Small intestine (tissue), 7 donors: ENCODE measurements around the gene RBM19. TPM values are rescaled to one million over a fixed set of nuclear protein-coding genes. Genes with fewer than 3 reads are reported as not detected.

Experiments
- DNase-seq, 2 donors: peaks; one replicate each; pipeline versions ENCODE4 v3.0.0 to v3.0.0-alpha.2; 2013
- FAIRE-seq: peaks from 2 replicates; lab custom pipeline; 2012; peaks lifted over from hg19 to GRCh38; lab: Jason Lieb, UNC
- H3K27ac ChIP-seq, 3 donors: one replicate each; pipeline ENCODE4 v1.5.1; 2013; ENCODE audit warnings: low read length in 2 of 3, mild to moderate bottlenecking in 2 of 3, control low read depth in 1 of 3, inconsistent platforms in 1 of 3, low read depth in 1 of 3, moderate library complexity in 1 of 3
- H3K27me3 ChIP-seq, 3 donors: one replicate each; pipeline ENCODE4 v1.6.1; 2013; ENCODE audit warnings: low read length in 3 of 3, inconsistent platforms in 1 of 3; ENCODE audit not compliant: control insufficient read depth in 3 of 3, insufficient read depth in 3 of 3
- H3K36me3 ChIP-seq, 3 donors: one replicate each; pipeline ENCODE4 v1.6.1; 2013; ENCODE audit warnings: low read length in 3 of 3, inconsistent platforms in 1 of 3, low read depth in 1 of 3, mild to moderate bottlenecking in 1 of 3, moderate library complexity in 1 of 3; ENCODE audit not compliant: control insufficient read depth in 3 of 3, insufficient read depth in 2 of 3
- H3K4me1 ChIP-seq, 3 donors: one replicate each; pipeline ENCODE4 v1.6.1; 2013; ENCODE audit warnings: low read length in 2 of 3, inconsistent platforms in 1 of 3, low read depth in 1 of 3, mild to moderate bottlenecking in 1 of 3, moderate library complexity in 1 of 3; ENCODE audit not compliant: control insufficient read depth in 3 of 3, insufficient read depth in 2 of 3
- H3K4me3 ChIP-seq, 3 donors: one replicate each; pipeline ENCODE4 v1.5.1; 2013; ENCODE audit warnings: low read length in 3 of 3, control low read depth in 1 of 3, inconsistent platforms in 1 of 3, low read depth in 1 of 3, mild to moderate bottlenecking in 1 of 3, moderate library complexity in 1 of 3
- H3K9me3 ChIP-seq, 2 donors: one replicate each; pipeline ENCODE4 v1.6.1; 2013; ENCODE audit warnings: low read depth in 1 of 2, low read length in 1 of 2; ENCODE audit not compliant: control insufficient read depth in 2 of 2, insufficient read depth in 1 of 2
- WGBS, 3 donors: extraction: QIAGEN DNeasy Blood & Tissue Kit; methylation state at CpG; one replicate each; pipeline ENCODE4 v1.1.7; 2013; 5-methylcytosine and 5-hydroxymethylcytosine counted together
- polyA plus RNA-seq, 4 donors: library from polyadenylated mRNA; stranded (reverse) in 3 of 4; unstranded in 1 of 4; fragments of 200-250 nt in 3 of 4; fragments of 120-200 nt in 1 of 4; gene quantifications; one replicate each; pipeline versions ENCODE4 v1.2.1 to v1.2.3, GENCODE V29; 2013
- donor health status: healthy with polysubstance abuse.
- donor health status: control.
- donor health status: control.
- donor health status: Bipolar disorder and iron deficiency.
- donor health status: healthy.

Gene RBM19
- polyA plus RNA-seq, 4 donors: 10.0 to 23.5 (median 14.6) TPM

DNA sequence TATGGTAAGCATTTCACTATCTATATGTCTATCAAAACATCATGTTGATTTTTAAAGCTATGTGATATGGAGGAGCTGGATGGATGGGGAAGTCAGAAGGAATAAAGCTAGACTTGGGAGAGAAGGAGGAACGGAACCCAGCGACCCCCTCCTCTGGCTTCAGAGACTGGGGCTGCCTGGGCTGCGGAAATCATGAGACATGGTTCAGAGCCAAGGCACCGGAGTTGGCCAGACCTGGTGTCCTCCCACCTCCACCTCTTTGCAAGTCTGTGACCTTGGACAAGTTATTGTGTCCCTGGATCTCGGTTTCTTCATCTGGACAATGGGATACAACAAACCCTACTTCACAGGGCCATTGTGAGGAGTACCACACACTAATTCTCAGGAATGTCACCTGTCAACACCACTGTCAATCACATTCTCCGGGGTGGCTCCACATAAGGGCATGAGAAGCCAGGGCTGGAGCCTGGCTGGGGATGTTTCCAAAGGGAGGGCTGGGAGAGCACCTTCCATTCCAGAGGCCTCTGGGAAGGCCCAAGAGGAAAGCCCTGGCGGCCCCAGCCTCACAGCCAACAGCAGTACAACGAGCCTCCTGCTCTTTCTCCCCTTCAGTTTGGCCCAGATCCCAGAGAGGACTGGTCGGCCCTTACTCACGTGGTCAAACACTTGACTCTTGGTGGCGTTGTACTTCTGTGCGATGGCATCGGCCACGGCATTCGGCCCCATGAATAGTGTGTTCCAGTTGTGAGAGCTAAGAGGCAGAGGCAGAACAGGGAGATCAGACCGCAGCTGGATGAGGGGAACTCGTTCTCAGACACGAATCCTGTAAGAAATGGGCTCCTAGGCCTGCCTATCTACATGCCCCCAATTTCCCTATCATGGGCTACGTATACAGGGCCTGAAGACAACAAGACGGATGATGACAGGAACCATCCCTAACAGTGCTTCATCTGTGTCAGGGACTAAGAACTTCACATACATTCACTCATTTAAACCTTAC, 20.7 kb downstream of the RBM19 start:
- H3K36me3 ChIP-seq: peaks cover 27 to 68% (median 39%) of the 10 kb centered on the region in 3 donors
- DNase-seq: no peak
- no peaks in the 10 kb centered on the region for H3K9me3 ChIP-seq
- no peak overlapping the region for H3K27ac ChIP-seq
- no peaks in the 10 kb centered on the region for H3K27me3 ChIP-seq
- H3K4me3 ChIP-seq: no peak overlapping the region
- FAIRE-seq: no peak
- no peaks in the 10 kb centered on the region for H3K4me1 ChIP-seq
- WGBS, 3 donors: 92 to 94% (median 93%) methylated on average over 20 of the region's 20 CpGs

DNA sequence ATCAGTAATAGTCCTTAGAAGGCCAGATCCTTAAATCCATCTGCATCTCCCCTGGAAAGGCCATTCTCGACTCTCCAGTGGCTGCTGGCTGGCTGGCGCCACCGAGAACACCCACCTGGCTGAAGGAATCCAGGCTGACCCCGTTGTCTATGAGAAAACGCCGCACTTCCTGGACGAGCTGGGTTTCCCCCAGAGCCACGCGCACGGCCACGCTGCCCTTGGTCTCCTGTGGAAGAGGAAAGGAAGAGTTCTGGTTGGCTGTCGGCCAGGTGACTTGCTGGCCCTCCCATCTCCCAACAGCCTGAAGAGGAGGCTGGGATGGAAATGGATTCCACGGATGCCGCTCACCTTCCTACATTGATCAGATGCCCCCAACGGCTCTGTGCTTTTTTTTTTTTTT, 23.9 kb downstream of the RBM19 start:
- H3K4me1 ChIP-seq: no peaks in the 10 kb centered on the region
- no peak for DNase-seq
- peaks cover 21 to 63% (median 40%) of the 10 kb centered on the region in 3 donors for H3K36me3 ChIP-seq
- no peak for FAIRE-seq
- no peaks in the 10 kb centered on the region for H3K27me3 ChIP-seq
- 90 to 97% (median 97%) methylated on average over 15 of the region's 15 CpGs for WGBS, 3 donors
- no peak overlapping the region for H3K27ac ChIP-seq
- no peaks in the 10 kb centered on the region for H3K9me3 ChIP-seq
- H3K4me3 ChIP-seq: no peak overlapping the region

DNA sequence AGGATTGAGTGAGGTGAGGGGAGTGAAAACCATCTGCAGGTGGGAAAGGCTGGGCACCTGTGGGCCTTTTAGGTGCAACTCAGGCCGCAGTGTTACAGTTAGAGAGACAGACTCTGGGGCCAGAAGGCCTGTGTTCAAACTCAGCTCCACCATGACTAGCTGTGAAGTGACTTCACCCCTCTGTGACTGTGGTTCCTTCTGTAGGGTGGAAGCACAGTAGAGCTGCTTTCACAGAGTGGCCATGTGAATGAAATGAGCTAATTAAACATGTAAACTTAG, 25.0 kb downstream of the RBM19 start:
- FAIRE-seq: no peak
- no peaks in the 10 kb centered on the region for H3K4me1 ChIP-seq
- no peak overlapping the region for H3K27ac ChIP-seq
- DNase-seq: no peak
- no peaks in the 10 kb centered on the region for H3K9me3 ChIP-seq
- no peak overlapping the region for H3K4me3 ChIP-seq
- H3K27me3 ChIP-seq: no peaks in the 10 kb centered on the region
- H3K36me3 ChIP-seq: peaks cover 21 to 64% (median 41%) of the 10 kb centered on the region in 3 donors
- 94 to 100% (median 98%) methylated on average over 1 of the region's 1 CpG for WGBS, 3 donors

DNA sequence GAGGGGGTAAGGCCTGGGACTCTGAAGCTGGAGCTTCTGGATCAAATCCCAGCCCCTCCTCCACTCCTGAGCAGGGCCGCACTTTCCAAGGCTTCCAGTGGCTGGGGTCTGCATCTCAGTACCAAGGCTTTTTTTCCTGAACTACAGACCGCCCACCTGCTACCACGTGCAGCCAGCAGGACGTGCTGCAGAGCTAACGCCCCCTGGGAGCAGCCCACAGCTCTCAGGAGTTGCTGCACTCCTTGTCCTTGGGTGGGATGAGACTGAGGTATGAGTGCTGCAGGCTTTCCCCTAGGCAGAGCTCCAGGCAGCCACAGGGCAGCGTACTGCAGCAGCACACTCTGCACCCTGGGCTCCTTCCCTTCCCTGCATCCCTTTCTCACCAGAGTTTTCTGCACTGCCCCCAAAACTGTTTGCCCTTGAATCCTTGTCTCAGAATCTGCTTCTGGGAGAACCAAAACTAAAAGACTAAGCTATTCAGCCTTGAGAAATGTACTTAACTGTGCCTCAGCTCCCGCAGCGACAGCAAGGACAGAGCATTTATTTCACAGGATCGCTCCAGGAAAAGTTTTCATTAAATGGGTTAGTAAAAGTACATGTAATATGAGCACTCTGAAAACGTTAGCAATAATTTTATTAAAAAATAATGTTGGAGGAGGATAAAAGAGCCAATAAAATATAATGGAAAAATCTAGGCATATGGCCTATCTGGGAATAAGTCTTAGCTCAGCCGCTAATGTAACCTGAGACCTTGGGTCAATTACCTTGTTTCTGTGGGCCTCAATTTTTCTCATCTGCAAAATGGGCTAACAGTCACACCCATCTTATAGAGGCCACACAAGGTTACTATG, 25.5 kb downstream of the RBM19 start:
- Histone ChIP-seq H3K27ac (no peak overlapping the region), H3K4me1 (no peaks in the 10 kb centered on the region), H3K27me3 (no peaks in the 10 kb centered on the region), H3K9me3 (no peaks in the 10 kb centered on the region), H3K36me3 (peaks cover 18 to 59% (median 38%) of the 10 kb centered on the region in 3 donors), H3K4me3 (no peak overlapping the region)
- no peak for FAIRE-seq
- no peak for DNase-seq
- 84 to 91% (median 89%) methylated on average over 11 of the region's 11 CpGs for WGBS, 3 donors

GRCh38 chr12:113939867-113940266, 26.3 kb downstream of the RBM19 start:
- 95 to 98% (median 96%) methylated on average over 10 of the region's 10 CpGs for WGBS, 3 donors
- H3K9me3 ChIP-seq: no peaks in the 10 kb centered on the region
- H3K4me3 ChIP-seq: no peak overlapping the region
- H3K4me1 ChIP-seq: no peaks in the 10 kb centered on the region
- FAIRE-seq (no peak), DNase-seq (no peak)
- no peak overlapping the region for H3K27ac ChIP-seq
- no peaks in the 10 kb centered on the region for H3K27me3 ChIP-seq
- peaks cover 20 to 57% (median 33%) of the 10 kb centered on the region in 3 donors for H3K36me3 ChIP-seq

GRCh38 chr12:113938471-113938870, 27.7 kb downstream of the RBM19 start:
- no peak for FAIRE-seq
- Histone ChIP-seq H3K27me3 (no peaks in the 10 kb centered on the region), H3K27ac (no peak overlapping the region), H3K4me3 (no peak overlapping the region), H3K36me3 (peaks cover 23 to 69% (median 33%) of the 10 kb centered on the region in 3 donors), H3K4me1 (no peaks in the 10 kb centered on the region), H3K9me3 (no peaks in the 10 kb centered on the region)
- no peak for DNase-seq
- WGBS, 3 donors: 81 to 97% (median 96%) methylated on average over 5 of the region's 5 CpGs

- Histone ChIP-seq H3K27me3 (no peaks in the 10 kb centered on the region), H3K27ac (no peak overlapping the region), H3K4me1 (no peaks in the 10 kb centered on the region), H3K9me3 (no peaks in the 10 kb centered on the region), H3K4me3 (no peak overlapping the region), H3K36me3 (peaks cover 13 to 60% (median 24%) of the 10 kb centered on the region in 3 donors)
- FAIRE-seq (no peak), DNase-seq (no peak)
- 71 to 77% (median 75%) methylated on average over 1 of the region's 1 CpG for whole genome bisulfite sequencing, 3 donors
These were observed 29.7 kb downstream of the RBM19 start for GRCh38 chr12:113936460-113936859.

- Histone ChIP-seq H3K27ac (no peak overlapping the region), H3K4me3 (no peak overlapping the region), H3K4me1 (no peaks in the 10 kb centered on the region), H3K9me3 (no peaks in the 10 kb centered on the region), H3K36me3 (peaks cover 11 to 62% (median 24%) of the 10 kb centered on the region in 3 donors), H3K27me3 (no peaks in the 10 kb centered on the region)
- 59 to 82% (median 77%) methylated on average over 6 of the region's 6 CpGs for WGBS, 3 donors
- FAIRE-seq (no peak), DNase-seq (no peak)
These were observed 30.7 kb downstream of the RBM19 start for GRCh38 chr12:113935459-113935858.
